ENCODE results near the gene FAM161B. TPM values are rescaled to one million over a fixed set of nuclear protein-coding genes. Genes with fewer than 3 reads are reported as not detected.

Gene FAM161B
- total RNA-seq, 1 experiment from 2014 or later = 1.6 TPM

GRCh38 chr14:73955674-73956073, 5.8 kb upstream of the FAM161B start (continued):
- TF ChIP-seq REST (IDR thresholded peaks at IDR 0.05; ENCODE audit: low read depth) = no peak
- TF ChIP-seq MAX (IDR thresholded peaks at IDR 0.05) = no peak
- TF ChIP-seq POLR2AphosphoS5 (IDR thresholded peaks at IDR 0.05; ENCODE audit: low read depth, low read length) = no peak
- no peak for TF ChIP-seq SRF (IDR thresholded peaks at IDR 0.05; ENCODE audit: low read depth)
- no peak for TF ChIP-seq CBX3 (IDR thresholded peaks at IDR 0.05; ENCODE audit: low read depth)
- TF ChIP-seq FOSL1 (IDR thresholded peaks at IDR 0.05; ENCODE audit: low read depth) = no peak

GRCh38 chr14:73953731-73954130, 3.8 kb upstream of the FAM161B start:
- no peaks in the 10 kb centered on the region for H3K9me3 ChIP-seq (ENCODE audit: control insufficient read depth in 1 of 2, insufficient read depth in 1 of 2, low read depth in 1 of 2, low read length in 2 of 2)
- no TSS peak for BruUV-seq (replicated peaks)
- RAD21 ChIA-PET (ENCODE audit: low non-redundant PET in 1 of 2, low total read pairs in 2 of 2, uncharacterized antibody in 2 of 2, unreplicated experiment in 2 of 2) = no interaction called here

More at GRCh38 chr14:73953731-73954130, 3.8 kb upstream of the FAM161B start:
- Histone ChIP-seq H3K4me3 (replicated peaks in 1 of 2; ENCODE audit: low read depth in 1 of 2, low read length in 2 of 2) (no peak overlapping the region), H3K9ac (ENCODE audit: low read length) (no peak overlapping the region), H3K79me2 (ENCODE audit: insufficient read depth, low read length) (no peaks in the 10 kb centered on the region; the same call in 1 of the 2 replicates), H3K36me3 (ENCODE audit: control insufficient read depth in 1 of 2, insufficient read depth in 2 of 2, low read length in 2 of 2) (peaks cover 8% of the 10 kb centered on the region in 2 experiments; a peak in 3 of 4 replicates), H3K4me1 (ENCODE audit: control insufficient read depth in 1 of 2, insufficient read depth in 2 of 2, low read length in 2 of 2) (peaks cover 4 to 17% of the 10 kb centered on the region in 2 experiments; a peak in 2 of 4 replicates), H4K20me1 (ENCODE audit: insufficient read depth) (no peaks in the 10 kb centered on the region), H3K27me3 (ENCODE audit: insufficient read depth, low read length) (no peaks in the 10 kb centered on the region), H3K4me2 (ENCODE audit: low read length) (no peak overlapping the region), H3K27ac (ENCODE audit: low read depth, low read length) (no peak overlapping the region), H2AFZ (ENCODE audit: low read depth, low read length, poor library complexity, severe bottlenecking) (no peak overlapping the region), H3K9me2 (ENCODE audit: insufficient read depth) (no peaks in the 10 kb centered on the region)
- CTCF ChIA-PET = interaction anchor here (1.0 kb wide), 1 partner anchor 225 kb away, joined by 3 read pairs; no protein-coding TSS in a partner anchor
- POLR2A ChIA-PET = no interaction called here
- no peak for DNase-seq (ENCODE audit: low read depth, low spot score)
- TF ChIP-seq FOSL1 (IDR thresholded peaks at IDR 0.05; ENCODE audit: low read depth) (no peak), MAX (IDR thresholded peaks at IDR 0.05) (no peak), ZFX (IDR thresholded peaks at IDR 0.05) (no peak)
- no peak for ATAC-seq
- intact Hi-C loops (cut with micrococcal nuclease) = loop anchor here (5.0 kb wide), 2 partner anchors 64 to 226 kb away; partner anchors contain the start of genes BBOF1 and ENTPD5

Data from HCT116 (cell line).